Superior temporal gyrus (tissue), 1 donor: ENCODE data around the gene RAB9A.
"Not testable (repeated sequence)": the region's sequence is repeated elsewhere in the genome, so short reads cannot be mapped to it uniquely, and the experiment has no call there.

Experiments
- DNase-seq: peaks from one replicate; pipeline ENCODE4 v3.0.0-alpha.2; 2016; ENCODE audit errors: extremely low spot score

RAB9A gene

DNA sequence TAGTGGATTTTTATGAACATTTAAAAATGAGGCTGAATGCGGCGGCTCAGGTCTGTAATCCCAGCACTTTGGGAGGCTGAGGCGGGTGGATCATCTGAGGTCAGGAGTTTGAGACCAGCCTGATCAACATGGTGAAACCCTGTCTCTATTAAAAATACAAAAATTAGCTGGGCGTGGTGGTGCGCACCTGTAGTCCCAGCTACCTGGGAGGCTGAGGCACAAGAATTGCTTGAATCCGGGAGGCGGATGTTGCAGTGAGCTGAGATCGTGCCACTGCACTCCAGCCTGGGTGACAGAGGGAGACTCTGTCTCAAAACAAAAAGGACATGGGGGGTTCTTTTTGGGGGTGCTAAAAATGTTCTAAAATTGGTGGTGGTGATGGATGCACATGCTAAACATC is 19.2 kb upstream of the RAB9A start:
- DNase-seq: not testable (repeated sequence)

DNA sequence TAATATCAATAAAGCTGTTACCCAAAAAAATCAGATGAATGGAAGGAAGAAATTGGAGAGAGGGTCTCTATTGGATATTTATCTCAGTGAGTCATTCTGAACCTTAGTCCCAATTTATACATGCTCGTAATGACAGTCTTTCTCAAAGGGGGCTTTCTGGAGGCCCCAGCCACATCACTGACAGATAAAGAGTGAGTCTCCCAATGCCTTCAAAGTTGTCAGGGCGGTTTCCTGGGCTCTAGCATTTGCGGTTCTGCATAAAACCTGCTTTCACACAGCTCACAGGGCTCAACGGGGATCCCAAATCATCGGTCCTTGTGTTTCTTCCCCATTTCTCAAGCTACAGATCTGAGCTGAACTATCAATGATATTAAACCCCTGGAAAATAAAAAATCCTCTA is 18.7 kb upstream of the RAB9A start:
- DNase-seq: no peak

GRCh38 chrX:13673016-13673415 is 15.9 kb upstream of the RAB9A start:
- DNase-seq: no peak

DNA sequence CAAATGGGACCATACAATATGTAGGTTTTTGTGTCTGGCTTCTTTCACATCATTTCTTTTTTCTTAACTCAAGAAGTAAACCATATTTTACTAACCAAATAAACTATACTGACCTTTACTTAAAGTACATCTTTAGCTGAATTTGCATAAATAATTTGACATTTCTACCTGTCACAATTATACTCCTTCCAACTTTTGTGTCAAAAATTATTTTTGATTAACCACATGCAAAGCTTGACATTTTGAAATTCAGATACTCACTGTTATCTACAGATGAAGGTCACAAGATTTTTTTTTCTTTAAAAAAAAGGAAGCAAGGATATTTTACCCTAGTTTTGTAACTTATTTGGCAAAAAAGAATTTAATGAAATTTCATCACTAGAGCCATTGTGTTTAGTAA is 12.0 kb upstream of the RAB9A start:
- DNase-seq: no peak

GRCh38 chrX:13679700-13680099 is 9.2 kb upstream of the RAB9A start:
- not testable (repeated sequence) for DNase-seq

GRCh38 chrX:13681595-13681994 is 7.3 kb upstream of the RAB9A start:
- DNase-seq: no peak

DNA sequence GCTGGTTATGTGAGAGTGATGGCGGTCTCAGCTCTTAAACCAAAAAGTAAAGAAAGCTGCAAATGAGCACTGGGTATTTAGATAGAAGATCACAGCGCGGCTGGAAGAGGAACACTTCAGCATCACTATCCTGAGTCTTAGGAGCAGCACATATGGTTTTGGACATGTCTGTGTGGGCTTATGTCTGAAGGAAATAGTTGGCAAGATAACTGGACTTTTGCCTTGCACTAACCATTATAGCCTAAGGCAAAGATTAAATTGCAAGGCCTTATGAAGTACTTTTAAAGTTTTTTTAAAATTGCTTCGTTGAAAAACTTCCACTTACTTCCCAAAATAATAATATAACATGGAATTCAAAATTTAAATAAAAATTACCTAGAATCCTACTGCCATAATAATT is 4.6 kb upstream of the RAB9A start:
- DNase-seq: no peak

GRCh38 chrX:13685126-13685763 is 3.7 kb upstream of the RAB9A start:
- no peak for DNase-seq

DNA sequence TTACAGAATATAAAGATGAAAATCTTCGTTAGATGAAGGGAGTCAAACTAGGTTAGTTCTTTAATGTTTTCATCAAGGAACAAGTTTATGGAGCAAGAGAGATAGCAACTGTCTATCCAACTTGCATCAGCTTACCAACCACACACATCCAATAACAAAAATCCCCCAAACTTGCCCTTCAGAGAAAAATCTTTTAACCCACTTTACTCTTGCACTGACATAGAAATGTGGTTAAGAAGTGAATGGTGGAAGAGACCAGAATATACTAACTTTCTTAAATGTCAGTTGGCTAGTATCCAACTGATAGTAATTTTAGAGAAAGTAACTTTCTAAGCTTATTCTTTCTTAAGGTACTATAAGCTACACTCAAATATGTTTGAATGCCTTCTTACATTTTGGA is 1.7 kb upstream of the RAB9A start:
- DNase-seq: no peak

DNA sequence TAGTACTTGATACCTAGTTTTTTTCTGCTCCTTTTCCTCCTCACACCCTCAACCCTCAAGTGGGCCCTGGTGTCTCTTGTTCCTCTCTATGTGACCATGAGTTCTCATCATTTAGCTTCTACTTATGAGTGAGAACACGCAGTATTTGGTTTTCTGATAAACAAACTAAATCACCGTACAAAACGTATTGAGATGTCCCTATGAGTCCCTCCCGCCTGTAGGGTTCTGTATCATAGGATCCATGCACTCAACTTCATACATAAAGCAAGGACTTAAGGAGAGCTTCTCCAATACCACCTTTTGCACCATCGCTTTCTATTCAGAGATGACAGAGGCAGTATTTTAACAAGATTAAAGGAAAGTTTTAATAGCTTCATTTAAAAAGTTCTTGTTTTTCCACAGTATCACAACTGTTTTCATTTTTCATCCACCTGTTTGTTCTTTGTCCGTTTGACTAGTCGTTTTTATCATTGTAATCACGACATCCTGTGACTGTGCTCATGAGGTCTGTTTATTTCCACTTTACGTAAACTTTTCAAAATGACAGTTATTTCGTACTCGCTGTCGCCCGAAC is 457 bp upstream of the RAB9A start:
- peak; percentile 51 for DNase-seq

GRCh38 chrX:13689741-13690211 is 848 bp downstream of the RAB9A start:
- peak; percentile 51 for DNase-seq

DNA sequence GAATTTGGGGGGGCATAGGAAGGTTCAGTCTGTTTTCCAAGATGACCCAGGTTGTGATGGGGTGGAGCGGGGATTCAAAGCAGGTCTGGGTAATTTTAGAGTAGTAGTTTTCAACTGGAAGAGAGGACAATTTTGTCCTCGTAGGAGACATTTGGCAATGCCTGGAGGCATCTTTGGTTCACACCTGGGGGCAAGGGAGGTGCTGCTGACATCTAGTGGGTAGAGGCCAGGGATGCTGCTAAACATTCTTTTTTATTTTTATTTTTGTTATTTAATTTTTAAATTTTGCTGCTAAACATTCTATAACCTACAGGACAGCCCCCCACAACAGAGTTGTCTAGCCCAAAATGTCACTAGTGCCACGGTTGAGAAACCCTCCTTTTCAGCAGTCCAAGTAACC is 1.9 kb downstream of the RAB9A start:
- no peak for DNase-seq

- no peak for DNase-seq
Observed at GRCh38 chrX:13691841-13692371, 3.0 kb downstream of the RAB9A start.

DNA sequence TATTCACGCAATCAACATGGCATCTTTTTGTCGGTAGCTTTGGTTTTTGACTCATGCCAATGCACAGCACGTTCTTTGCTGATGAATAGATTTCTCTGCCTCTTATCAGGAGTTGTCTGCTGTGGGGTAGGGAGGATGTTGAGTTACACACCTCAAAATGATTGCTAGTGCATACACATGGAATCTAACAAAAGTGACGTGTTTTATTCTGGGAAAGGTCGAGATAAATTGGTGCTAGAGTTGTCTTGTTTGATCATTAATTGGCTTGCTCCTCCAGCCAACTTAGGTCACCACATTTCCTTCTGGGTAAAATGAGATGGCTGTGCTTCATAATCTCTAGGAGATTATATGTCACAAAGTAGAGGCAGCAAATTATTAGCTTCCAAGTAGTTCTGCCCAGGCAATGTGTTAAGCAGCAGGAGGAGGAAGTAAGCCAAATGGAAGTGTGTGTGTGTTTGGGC is 3.9 kb downstream of the RAB9A start:
- DNase-seq: no peak

DNA sequence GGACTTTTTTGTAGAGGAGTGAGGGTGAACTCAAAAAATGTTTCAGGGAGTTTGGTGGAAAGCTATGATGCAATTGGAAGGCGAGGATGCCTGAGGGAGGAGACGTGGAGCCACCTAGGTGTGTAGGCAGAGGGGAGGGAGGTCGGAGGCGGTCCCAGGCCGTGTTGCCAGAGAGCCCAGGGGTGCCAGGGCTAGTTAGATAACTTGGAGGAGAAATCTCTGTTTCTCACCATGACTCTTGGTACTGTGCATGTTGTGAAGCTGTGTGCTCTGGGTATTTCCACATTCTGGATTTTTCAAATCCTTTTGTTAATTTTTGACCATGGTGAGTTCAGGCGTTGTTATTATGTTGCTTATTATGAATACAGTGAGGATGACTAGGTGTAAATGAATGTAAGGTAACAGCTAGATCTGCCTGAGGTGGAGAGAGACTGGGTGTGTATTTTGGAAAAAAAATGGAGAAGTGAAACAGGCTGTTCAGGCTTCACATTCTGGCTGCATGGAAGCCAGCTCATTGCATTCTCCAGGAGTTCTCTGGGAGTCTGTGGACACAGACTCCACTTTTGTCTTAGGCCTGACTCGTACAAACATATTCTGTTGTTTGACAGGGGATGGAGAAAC is 4.5 kb downstream of the RAB9A start:
- DNase-seq: peak; percentile 26

DNA sequence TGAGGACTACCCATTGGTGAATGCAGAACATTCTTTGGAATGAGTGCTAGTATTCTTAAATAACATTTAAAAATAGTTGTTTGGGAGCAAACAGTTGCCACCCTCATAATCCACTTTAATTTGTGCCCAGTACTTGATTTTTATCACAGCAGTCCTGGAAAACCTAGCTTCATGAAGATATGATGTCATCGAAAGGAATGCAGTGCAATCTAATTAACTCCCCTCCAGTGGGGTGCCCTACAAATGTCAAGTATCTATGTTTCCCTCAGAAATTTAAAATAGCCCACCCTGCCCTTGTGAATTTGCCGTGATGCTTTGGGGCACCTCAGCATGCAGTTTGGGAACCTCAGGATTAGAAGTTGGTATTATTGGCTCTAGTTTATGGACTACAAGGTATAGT is 5.4 kb downstream of the RAB9A start:
- DNase-seq: no peak

DNA sequence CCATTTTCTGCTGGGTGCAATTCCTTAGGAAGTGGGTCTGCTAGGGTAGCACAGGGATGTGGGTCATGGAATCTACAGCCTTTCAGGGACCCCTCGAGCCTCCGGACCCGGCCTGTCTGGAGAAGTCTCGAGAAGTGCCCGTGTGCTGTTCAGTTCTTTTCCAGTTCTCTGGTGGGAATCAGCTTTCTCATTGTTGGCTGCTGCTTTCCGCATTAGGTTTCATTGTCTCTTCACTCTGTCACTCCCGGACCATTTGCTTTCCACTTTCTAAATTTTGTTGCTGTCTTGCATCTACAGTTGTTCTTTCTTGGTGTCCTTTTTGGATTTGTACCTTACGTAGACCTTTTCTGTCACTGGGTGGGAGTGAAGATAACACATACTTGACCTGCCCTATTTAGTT is 6.1 kb downstream of the RAB9A start:
- DNase-seq: no peak

DNA sequence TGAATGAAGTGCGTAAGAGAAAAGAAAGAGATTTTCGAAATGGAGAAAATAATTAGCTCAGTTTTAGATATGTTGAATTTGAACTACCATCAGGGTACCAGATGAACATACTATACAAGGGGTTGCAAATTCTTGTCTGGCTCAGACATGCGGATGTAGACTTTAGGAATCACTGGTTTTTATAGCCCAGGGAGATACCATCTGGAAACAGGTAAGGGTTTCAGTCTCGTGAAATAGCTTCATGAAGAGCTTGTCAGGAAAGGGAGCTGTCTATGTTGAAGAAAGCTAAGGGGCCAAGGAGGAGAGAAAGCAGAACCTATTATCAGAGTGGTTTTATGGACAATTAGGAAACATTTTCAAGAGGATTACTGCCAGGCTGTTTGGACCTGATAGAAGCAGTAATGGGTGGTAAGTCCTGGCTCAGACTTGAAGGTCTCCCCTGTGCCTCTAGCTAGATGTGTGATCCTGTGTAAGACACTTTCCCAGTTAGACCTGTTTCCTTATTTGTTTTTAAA is 6.7 kb downstream of the RAB9A start:
- DNase-seq: no peak

DNA sequence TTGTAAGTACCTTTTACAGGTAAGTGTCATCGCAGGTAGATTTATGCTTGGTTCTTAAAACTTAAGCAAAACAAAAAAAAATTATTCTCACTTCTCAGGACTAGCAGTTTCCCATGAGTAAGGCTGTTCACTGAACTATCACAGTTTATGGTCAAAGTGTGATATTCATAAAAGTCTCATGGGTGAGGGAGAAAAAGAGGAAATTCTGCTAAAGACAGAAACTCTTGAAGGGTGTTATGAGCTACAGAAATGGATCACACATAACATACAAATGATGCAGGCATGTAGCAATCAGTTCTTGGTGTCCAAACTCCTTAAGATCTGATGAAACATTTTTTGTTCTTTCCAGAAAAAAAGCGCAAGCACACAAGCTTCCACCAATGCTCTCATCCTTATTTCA is 8.5 kb downstream of the RAB9A start:
- DNase-seq: no peak

- no peak for DNase-seq
Observed at GRCh38 chrX:13697976-13698375, 9.0 kb downstream of the RAB9A start.

- no peak for DNase-seq
Observed at GRCh38 chrX:13698432-13698831, 9.5 kb downstream of the RAB9A start.

DNA sequence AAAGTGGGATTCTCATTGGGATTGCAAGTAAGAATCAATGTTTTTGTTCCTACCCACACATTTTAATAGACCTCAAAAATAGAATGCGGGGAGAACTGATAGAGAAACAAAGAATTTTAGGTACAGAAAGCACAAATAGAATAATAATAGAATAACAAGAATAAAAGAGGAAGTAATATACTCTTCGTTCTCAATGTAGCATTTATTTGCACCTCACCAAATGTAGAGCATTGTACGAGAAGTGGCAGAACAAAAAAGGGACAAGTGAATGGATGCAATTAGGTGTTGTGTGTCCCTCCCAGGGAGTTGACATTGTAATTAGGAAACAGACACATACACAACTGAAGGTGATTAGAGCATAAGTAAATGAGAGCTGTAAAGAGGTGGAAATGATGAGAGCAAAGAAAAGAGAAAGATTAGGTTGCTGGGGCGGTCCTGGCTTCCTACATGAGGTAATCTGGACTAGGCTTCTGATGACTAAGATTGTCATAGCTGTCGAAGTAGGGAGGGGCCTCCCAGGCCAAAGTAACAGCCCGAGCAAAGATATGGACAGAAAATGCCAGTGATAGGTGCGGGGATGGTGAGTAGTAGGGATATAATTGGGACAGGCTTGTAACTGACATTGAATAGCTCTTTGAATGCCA is 10.4 kb downstream of the RAB9A start:
- no peak for DNase-seq
